Heart right ventricle (tissue), 16 donors: Measurements from ENCODE around the gene CAMKV. TPM values are rescaled to one million over a fixed set of nuclear protein-coding genes. Genes with fewer than 3 reads are reported as not detected.

ENCODE experiments used
- ATAC-seq, 8 donors: fragments of 200-7000 bp; cut with Tn5 transposase; one replicate each; pipeline ENCODE4 v1.9.1; 2020; ENCODE audit warnings: mild to moderate bottlenecking in 8 of 8, moderate library complexity in 8 of 8, moderate number of reproducible peaks in 1 of 8
- DNase-seq, 2 donors: peaks; one replicate each; pipeline ENCODE4 v3.0.0-alpha.2; 2020
- H3K27ac ChIP-seq, 10 donors: fragments of 200-600 bp; sonication (generic) in 2 of 10; one replicate each; pipeline versions ENCODE4 v1.5.0 to v1.8.0; 2020 to 2022; ENCODE audit warnings: mild to moderate bottlenecking in 3 of 10
- H3K27me3 ChIP-seq, 7 donors: fragments of 200-600 bp; one replicate each; pipeline ENCODE4 v1.8.0; 2021 to 2022; ENCODE audit warnings: mild to moderate bottlenecking in 2 of 7
- H3K36me3 ChIP-seq, 9 donors: fragments of 200-600 bp; sonication (generic) in 1 of 9; one replicate each; pipeline versions ENCODE4 v1.5.0 to v1.8.0; 2020 to 2022; ENCODE audit warnings: mild to moderate bottlenecking in 2 of 9
- H3K4me1 ChIP-seq, 9 donors: fragments of 200-600 bp; sonication (generic) in 1 of 9; one replicate each; pipeline versions ENCODE4 v1.5.0 to v1.8.0; 2020 to 2022; ENCODE audit warnings: mild to moderate bottlenecking in 4 of 9
- H3K4me3 ChIP-seq, 10 donors: fragments of 200-600 bp; sonication (generic) in 2 of 10; one replicate each; pipeline versions ENCODE4 v1.5.0 to v1.8.0; 2020 to 2022; ENCODE audit warnings: mild to moderate bottlenecking in 7 of 10, moderate library complexity in 2 of 10
- H3K9me3 ChIP-seq, 11 donors: fragments of 200-600 bp in 10 of 11; sonication (generic) in 2 of 11; one replicate each; pipeline versions ENCODE4 v1.5.0 to v1.8.0; 2013 to 2022; ENCODE audit warnings: mild to moderate bottlenecking in 2 of 11, control low read depth in 1 of 11, moderate library complexity in 1 of 11
- WGBS, 2 donors: extraction: QIAGEN DNeasy Blood & Tissue Kit; methylation state at CpG; one replicate each; pipeline ENCODE4 v1.1.7; 2013; ENCODE audit warnings: inconsistent platforms in 1 of 2; 5-methylcytosine and 5-hydroxymethylcytosine counted together
- intact Hi-C, 10 donors: fragments of 100-400 bp; cut with DNase I; formaldehyde crosslinking; loops; one replicate each; pipeline versions ENCODE4 v1.11.1 to v1.14.2; 2022
- polyA plus RNA-seq, 2 donors: library from polyadenylated mRNA; stranded (reverse); fragments of 200-250 nt; gene quantifications; one replicate each; pipeline ENCODE4 v1.2.3, GENCODE V29; 2013
- total RNA-seq, 10 donors: library from RNA; stranded (reverse); fragmentation: NEBNext Ultra II Directional in 3 of 10; extraction: Animal tissue kit (Norgen Biotek cat#: 25700) in 3 of 10; gene quantifications; one replicate each; pipeline versions ENCODE4 v1.2.1 to v1.2.4, GENCODE V29; 2021 to 2023
- TF ChIP-seq, protein P1 (sequence below), 9 donors: fragments of 200-600 bp; sonication (generic) in 2 of 9; IDR thresholded peaks; one replicate each; pipeline versions ENCODE4 v1.5.0 to v1.8.0; 2021 to 2022; ENCODE audit warnings: antibody characterized with exemption in 9 of 9, mild to moderate bottlenecking in 5 of 9, moderate library complexity in 1 of 9
- donor health status: Arrhythmogenic right ventricular cardiomyopathy.
- donor health status: ischemic (EF 13 %, LVEDD 7.1; RV severe dilation, severe dysfunction).
- donor health status: healthy with polysubstance abuse.
- donor health status: DM: no; HTN: yes; CAD: no.
- donor health status: DM: no; HTN: no; CAD: no.
- donor health status: ischemic (EF 25% LVEDD 6.9; RV normal size, moderate dysfunction).
- donor health status: ischemic (EF 25% LVEDD 5.7; RV mildly dilated, moderate dysfunction).
- donor health status: healthy.
- donor health status: DM: yes; HTN: yes; CAD: no.
- donor health status: Ischemic cardiomyopathy.
- donor health status: ischemic (EF 35%, LVEDD 5.7; RV mildly dilated, moderate dysfunction).
- donor health status: nonischemic (EF 11% LVEDD 7.7; RV severe dilation, severe dysfunction).
- donor health status: DM: yes; HTN: yes; CAD: no.
- donor health status: PGD.
- donor health status: ischemic (EF 29% LVEDD 5.4; RV normal size, mild dysfunction).
- donor health status: nonischemic (EF 23%, LVEDD 6.1; RV moderate dilation, normal function).

CAMKV gene
- total and polyA plus RNA-seq, 12 donors: not detected

DNA sequence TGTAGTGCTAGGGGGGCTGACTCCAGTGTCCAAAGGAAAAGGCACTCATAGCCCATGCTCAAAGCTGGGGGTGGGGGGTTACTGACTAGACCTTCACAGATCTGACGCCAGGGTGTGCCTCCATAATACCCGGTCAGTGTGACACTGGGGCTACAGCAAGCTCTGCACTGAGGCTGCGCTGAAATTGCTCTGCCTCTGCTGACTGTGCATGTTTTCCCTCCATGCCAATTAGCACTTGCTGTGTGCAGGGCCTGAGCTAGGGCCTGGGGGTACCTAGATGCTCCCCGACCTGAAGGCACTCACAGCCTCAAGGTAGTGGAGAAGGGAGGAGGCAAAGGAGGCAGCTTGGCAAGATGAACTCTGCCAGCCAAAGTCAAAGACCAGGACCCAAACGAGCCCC is 5.2 kb downstream of the CAMKV start:
- intact Hi-C loops: loop anchor here in 1 of 10 donors (5.0 kb wide), 1 partner anchor 38 kb away; the partner anchor contains the start of gene MST1R
- no peaks in the 10 kb centered on the region for H3K36me3 ChIP-seq
- peaks cover 10 to 40% (median 20%) of the 10 kb centered on the region in 7 donors for H3K27me3 ChIP-seq
- H3K9me3 ChIP-seq: no peaks in the 10 kb centered on the region
- no peak overlapping the region for H3K27ac ChIP-seq
- H3K4me1 ChIP-seq: peaks cover 3 to 9% (median 6%) of the 10 kb centered on the region in 9 donors
- no peak overlapping the region for H3K4me3 ChIP-seq
- DNase-seq (no peak), ATAC-seq (no peak)
- TF ChIP-seq, protein P1, sequence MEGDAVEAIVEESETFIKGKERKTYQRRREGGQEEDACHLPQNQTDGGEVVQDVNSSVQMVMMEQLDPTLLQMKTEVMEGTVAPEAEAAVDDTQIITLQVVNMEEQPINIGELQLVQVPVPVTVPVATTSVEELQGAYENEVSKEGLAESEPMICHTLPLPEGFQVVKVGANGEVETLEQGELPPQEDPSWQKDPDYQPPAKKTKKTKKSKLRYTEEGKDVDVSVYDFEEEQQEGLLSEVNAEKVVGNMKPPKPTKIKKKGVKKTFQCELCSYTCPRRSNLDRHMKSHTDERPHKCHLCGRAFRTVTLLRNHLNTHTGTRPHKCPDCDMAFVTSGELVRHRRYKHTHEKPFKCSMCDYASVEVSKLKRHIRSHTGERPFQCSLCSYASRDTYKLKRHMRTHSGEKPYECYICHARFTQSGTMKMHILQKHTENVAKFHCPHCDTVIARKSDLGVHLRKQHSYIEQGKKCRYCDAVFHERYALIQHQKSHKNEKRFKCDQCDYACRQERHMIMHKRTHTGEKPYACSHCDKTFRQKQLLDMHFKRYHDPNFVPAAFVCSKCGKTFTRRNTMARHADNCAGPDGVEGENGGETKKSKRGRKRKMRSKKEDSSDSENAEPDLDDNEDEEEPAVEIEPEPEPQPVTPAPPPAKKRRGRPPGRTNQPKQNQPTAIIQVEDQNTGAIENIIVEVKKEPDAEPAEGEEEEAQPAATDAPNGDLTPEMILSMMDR (IDR thresholded peaks at IDR 0.05): no peak
- WGBS, 2 donors: 61 to 62% methylated on average over 5 of the region's 5 CpGs

DNA sequence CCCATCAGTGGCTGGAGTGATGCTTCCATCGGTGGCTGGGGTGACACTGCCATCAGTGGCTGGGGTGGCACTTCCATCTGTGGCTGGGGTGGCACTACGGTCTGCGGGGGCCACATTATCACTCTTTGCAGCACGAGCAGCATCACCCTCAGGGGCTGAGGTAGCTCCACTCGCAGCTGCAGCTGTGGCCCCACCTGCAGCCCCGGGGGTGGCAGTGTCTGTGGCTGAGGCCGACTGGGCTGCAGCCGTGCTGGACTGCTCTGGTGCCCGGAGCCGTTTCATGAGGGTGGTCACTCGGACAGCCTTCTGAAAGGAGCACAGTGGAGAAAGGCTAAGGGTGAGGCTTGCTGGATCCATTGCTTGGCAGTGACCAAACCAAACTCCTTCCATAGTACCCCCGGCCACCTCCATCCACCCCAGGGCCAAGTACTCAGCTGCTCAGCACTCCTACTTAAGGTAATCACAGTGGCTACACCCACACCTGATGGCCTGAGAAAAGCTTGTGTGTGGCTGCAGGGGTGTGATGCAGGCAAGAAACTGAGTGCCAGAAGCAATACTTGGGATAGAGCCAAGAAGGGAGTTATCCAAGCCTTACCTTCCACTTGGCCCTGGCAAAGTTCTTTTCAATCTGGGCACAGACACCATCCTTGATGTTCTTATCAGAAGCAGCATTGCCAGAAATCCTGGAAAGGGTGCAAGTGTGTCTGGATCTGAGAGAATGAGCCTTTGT is 10.0 kb downstream of the CAMKV start:
- peaks cover 3 to 16% (median 14%) of the 10 kb centered on the region in 9 donors for H3K4me1 ChIP-seq
- no peak for DNase-seq
- ATAC-seq: no peak
- no peak overlapping the region for H3K4me3 ChIP-seq
- WGBS, 2 donors: 80 to 83% methylated on average over 12 of the region's 12 CpGs
- TF ChIP-seq, protein P1 (IDR thresholded peaks at IDR 0.05): no peak
- no peaks in the 10 kb centered on the region for H3K9me3 ChIP-seq
- no peaks in the 10 kb centered on the region for H3K36me3 ChIP-seq
- H3K27me3 ChIP-seq: peaks cover 0 to 19% (median 0%) of the 10 kb centered on the region in 7 donors
- intact Hi-C loops: loop anchor here in 5 of 10 donors (5.0 to 10.0 kb wide), 2 partner anchors 43 to 45 kb away; partner anchors contain the start of gene MST1R (in 5 of the 5)
- H3K27ac ChIP-seq: no peak overlapping the region

DNA sequence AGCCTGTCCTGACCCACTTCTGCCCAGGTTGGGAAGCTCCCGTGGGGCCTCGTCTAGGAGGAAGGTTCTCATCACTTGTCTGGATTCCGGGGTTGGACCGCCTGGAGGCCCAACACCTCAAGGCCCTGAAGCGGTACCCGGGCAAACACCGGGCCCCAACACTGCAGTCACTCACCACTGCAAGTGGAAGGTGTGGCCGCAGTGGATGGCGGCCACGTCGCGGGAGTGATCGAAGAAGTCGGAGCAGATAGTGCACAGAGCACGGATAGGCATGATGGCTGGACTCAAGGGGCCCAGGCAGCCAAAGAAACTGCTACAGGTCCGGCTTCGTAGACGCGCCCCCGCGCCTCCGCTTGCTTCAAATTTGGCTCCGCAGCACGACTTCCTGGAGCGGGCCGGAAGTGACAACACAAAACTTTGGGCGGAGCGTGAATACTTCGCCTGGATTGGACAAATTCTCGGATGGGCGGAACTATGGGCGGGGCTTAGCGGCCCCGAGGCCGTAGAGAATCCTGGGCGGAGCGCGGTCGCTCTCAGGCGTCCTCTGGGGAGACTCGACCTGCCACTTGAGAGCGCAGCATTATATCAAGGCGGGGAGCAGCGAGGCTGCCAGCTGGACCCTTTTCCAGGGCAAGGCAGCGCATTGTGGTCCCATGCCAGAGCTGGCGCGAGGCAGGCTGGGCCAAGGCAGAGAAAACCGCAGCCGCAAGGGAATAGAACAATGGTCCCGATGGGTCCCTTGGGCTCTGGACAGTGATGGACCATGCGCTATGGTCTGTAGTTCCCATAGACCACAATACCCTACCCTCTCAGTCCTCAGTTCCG is 13.3 kb downstream of the CAMKV start, which contains the start of gene TRAIP:
Gene TRAIP, minus strand, starts transcription at position 384 of the 825 bp plus-strand sequence. Its CDS starts 111 bp downstream, at position 273.
- Histone ChIP-seq H3K4me1 (peaks cover 3 to 16% (median 14%) of the 10 kb centered on the region in 9 donors), H3K9me3 (no peaks in the 10 kb centered on the region), H3K27me3 (no peaks in the 10 kb centered on the region), H3K36me3 (no peaks in the 10 kb centered on the region), H3K27ac (peak within 1 kb of the TSS; percentile 50 to 92 (median 82)), H3K4me3 (peak within 1 kb of the TSS; percentile 1 to 81 (median 66))
- DNase-seq (peak; percentile 93 to 95), ATAC-seq (peak; percentile 98 to 100 (median 99))
- intact Hi-C loops: loop anchor here in 4 of 10 donors (5.0 to 10.0 kb wide), 2 partner anchors 46 to 48 kb away; partner anchors contain the start of gene MST1R (in 4 of the 4)
- 2% methylated on average over 52 of the region's 52 CpGs for WGBS, 2 donors
- TF ChIP-seq, protein P1 (IDR thresholded peaks at IDR 0.05): peak in 3 of 9 donors; percentile 17 to 29 (median 26)

DNA sequence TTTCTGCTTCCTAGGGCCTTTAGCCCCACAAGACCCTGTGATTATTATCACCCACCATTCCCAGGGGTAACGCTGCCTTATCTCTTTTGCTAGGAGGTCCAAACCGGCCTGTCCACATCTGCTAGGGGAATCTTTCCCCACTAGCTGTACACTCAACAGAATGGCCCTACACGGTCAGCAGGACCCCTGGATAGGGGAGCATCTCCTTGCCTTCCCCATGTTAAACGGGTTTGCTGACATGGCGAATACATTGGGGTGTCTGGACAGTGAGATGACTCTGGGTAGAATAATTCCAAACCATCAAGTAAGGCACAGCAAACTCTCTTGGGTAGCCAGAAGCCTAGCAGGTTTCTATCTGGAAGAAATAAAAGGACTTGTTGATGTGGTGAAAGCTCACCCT is 14.0 kb downstream of the CAMKV start:
- no peaks in the 10 kb centered on the region for H3K36me3 ChIP-seq
- H3K27me3 ChIP-seq: no peaks in the 10 kb centered on the region
- intact Hi-C loops: loop anchor here in 4 of 10 donors (5.0 to 10.0 kb wide), 2 partner anchors 47 to 49 kb away; partner anchors contain the start of gene MST1R (in 4 of the 4)
- H3K27ac ChIP-seq: no peak overlapping the region
- DNase-seq (no peak), ATAC-seq (no peak)
- peaks cover 3 to 16% (median 14%) of the 10 kb centered on the region in 9 donors for H3K4me1 ChIP-seq
- peak overlapping the region in 8 of 10 donors; percentile 47 to 81 (median 68) for H3K4me3 ChIP-seq
- H3K9me3 ChIP-seq: no peaks in the 10 kb centered on the region
- TF ChIP-seq, protein P1 (IDR thresholded peaks at IDR 0.05): no peak
- WGBS, 2 donors: 41 to 54% methylated on average over 5 of the region's 5 CpGs
